DOHH2 (cell line): Measurements from ENCODE around the gene NAB1.

Experiments
- H3F3A ChIP-seq: fragments of 200-600 bp; sonication (generic), shearing (Covaris generic); 2 replicates; pipeline ENCODE4 v1.6.0; 2016; ENCODE audit warnings: antibody characterized with exemption, mild to moderate bottlenecking; ENCODE audit not compliant: control insufficient read depth, insufficient read depth
- H3K27ac ChIP-seq: fragments of 200-600 bp; sonication (generic); 2 replicates; pipeline ENCODE4 v1.5.1; 2014; ENCODE audit warnings: low read depth, mild to moderate bottlenecking, low read length, moderate library complexity
- H3K27me3 ChIP-seq: fragments of 200-600 bp; sonication (generic); 2 replicates; pipeline ENCODE4 v1.6.1; 2014; ENCODE audit warnings: mild to moderate bottlenecking, low read length, mixed read lengths; ENCODE audit not compliant: control insufficient read depth
- H3K36me3 ChIP-seq: fragments of 200-600 bp; sonication (generic); 2 replicates; pipeline ENCODE4 v1.6.1; 2014; ENCODE audit warnings: mild to moderate bottlenecking, low read length, moderate library complexity, mixed read lengths; ENCODE audit not compliant: control insufficient read depth
- H3K4me1 ChIP-seq: fragments of 200-600 bp; sonication (generic); 2 replicates; pipeline ENCODE4 v1.6.1; 2014; ENCODE audit warnings: mild to moderate bottlenecking, low read length, mixed read lengths; ENCODE audit not compliant: control insufficient read depth
- H3K4me2 ChIP-seq: fragments of 200-600 bp; sonication (generic); 2 replicates; pipeline ENCODE4 v1.6.0; 2014; ENCODE audit warnings: mild to moderate bottlenecking, low read length, moderate library complexity
- H3K4me3 ChIP-seq: fragments of 200-600 bp; sonication (generic); 2 replicates; pipeline ENCODE4 v1.5.1; 2014; ENCODE audit warnings: mild to moderate bottlenecking, low read length, mixed read lengths
- H3K79me2 ChIP-seq: fragments of 200-600 bp; sonication (generic); 2 replicates; pipeline ENCODE4 v1.6.1; 2014; ENCODE audit warnings: mild to moderate bottlenecking, low read length, mixed read lengths; ENCODE audit not compliant: control insufficient read depth
- H3K9me2 ChIP-seq: fragments of 200-600 bp; sonication (generic); replicated peaks from 2 replicates; pipeline ENCODE4 v1.6.1; 2014; ENCODE audit warnings: mild to moderate bottlenecking, low read length, mixed read lengths; ENCODE audit not compliant: control insufficient read depth
- H3K9me3 ChIP-seq: fragments of 200-600 bp; sonication (generic); 2 replicates; pipeline ENCODE4 v1.6.1; 2014; ENCODE audit warnings: antibody characterized with exemption, low read length, mixed read lengths; ENCODE audit not compliant: control insufficient read depth, insufficient read depth
- H4K20me1 ChIP-seq: fragments of 200-600 bp; sonication (generic); 2 replicates; pipeline ENCODE4 v1.6.0; 2014; ENCODE audit warnings: low read depth, mild to moderate bottlenecking, antibody characterized with exemption, low read length, moderate library complexity; ENCODE audit not compliant: control insufficient read depth, insufficient read depth
- EZH2phosphoT487 ChIP-seq: fragments of 200-600 bp; sonication (generic); IDR thresholded peaks from 2 replicates; pipeline ENCODE4 v1.6.1; 2017; ENCODE audit warnings: borderline replicate concordance, mild to moderate bottlenecking, antibody characterized with exemption, low read length, moderate library complexity, mixed read lengths
- TF ChIP-seq, protein P1 (sequence below): fragments of 200-600 bp; sonication (generic); IDR thresholded peaks from one replicate; pipeline ENCODE4 v1.5.1; 2014; ENCODE audit warnings: antibody characterized with exemption, mild to moderate bottlenecking, low read depth, low read length; ENCODE audit not compliant: poor library complexity, severe bottlenecking

The NAB1 gene

DNA sequence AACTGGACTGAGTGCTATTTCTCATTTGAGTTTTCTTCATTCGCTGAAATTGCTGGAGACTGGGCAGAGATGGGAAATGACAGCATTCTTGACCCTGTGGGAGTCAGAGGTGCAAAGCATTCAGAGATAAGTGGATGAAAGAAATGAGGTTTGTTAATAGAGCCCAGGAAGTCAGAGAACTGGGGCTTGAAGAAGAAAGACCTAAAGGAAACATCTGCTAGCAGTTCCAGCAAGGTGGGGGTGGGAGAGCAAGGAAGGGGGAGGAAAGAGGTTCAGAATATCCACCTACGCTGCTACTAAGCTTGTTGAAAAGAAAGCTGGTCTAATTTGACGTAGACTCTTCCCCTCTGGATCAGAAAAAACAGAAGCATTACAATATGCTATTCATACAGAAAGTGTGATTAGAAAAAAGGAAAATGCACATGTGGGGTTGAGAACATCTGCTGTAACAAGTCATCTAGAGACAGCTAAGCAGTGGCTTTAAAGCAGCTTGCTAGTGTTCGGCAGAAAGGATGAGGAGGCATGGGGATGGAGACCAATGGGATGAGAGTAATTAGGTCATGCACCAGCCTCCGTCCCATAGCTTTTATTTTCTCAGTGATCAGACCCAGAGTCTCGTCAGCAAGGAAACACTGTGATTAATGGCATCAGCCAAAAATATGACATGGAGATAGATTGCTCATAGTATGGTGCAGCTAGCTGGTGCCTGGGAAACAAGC lies 29.7 kb downstream of the NAB1 start:
- H3K4me2 ChIP-seq = peak overlapping the region; percentile 46
- TF ChIP-seq, protein P1, sequence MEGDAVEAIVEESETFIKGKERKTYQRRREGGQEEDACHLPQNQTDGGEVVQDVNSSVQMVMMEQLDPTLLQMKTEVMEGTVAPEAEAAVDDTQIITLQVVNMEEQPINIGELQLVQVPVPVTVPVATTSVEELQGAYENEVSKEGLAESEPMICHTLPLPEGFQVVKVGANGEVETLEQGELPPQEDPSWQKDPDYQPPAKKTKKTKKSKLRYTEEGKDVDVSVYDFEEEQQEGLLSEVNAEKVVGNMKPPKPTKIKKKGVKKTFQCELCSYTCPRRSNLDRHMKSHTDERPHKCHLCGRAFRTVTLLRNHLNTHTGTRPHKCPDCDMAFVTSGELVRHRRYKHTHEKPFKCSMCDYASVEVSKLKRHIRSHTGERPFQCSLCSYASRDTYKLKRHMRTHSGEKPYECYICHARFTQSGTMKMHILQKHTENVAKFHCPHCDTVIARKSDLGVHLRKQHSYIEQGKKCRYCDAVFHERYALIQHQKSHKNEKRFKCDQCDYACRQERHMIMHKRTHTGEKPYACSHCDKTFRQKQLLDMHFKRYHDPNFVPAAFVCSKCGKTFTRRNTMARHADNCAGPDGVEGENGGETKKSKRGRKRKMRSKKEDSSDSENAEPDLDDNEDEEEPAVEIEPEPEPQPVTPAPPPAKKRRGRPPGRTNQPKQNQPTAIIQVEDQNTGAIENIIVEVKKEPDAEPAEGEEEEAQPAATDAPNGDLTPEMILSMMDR = no peak
- no peak for TF ChIP-seq EZH2phosphoT487

GRCh38 chr2:190679391-190679790 lies 30.5 kb downstream of the NAB1 start:
- H3K27ac ChIP-seq = no peak overlapping the region
- H3K79me2 ChIP-seq = peaks cover 3% of the 10 kb centered on the region; the same call in 1 of the 2 replicates
- H3K27me3 ChIP-seq = no peaks in the 10 kb centered on the region
- TF ChIP-seq EZH2phosphoT487 = no peak
- TF ChIP-seq, protein P1 = no peak
- no peaks in the 10 kb centered on the region for H3K9me3 ChIP-seq
- H3K9me2 ChIP-seq = no peaks in the 10 kb centered on the region
- H3F3A ChIP-seq = no peaks in the 10 kb centered on the region
- peaks cover 54% of the 10 kb centered on the region for H3K36me3 ChIP-seq
- H3K4me2 ChIP-seq = no peak overlapping the region
- H4K20me1 ChIP-seq = no peaks in the 10 kb centered on the region
- H3K4me1 ChIP-seq = peaks cover 25% of the 10 kb centered on the region
- H3K4me3 ChIP-seq = no peak overlapping the region

More for the DNA sequence above, 29.7 kb downstream of the NAB1 start:
- H3K36me3 ChIP-seq = peaks cover 57% of the 10 kb centered on the region
- H3K79me2 ChIP-seq = peaks cover 3% of the 10 kb centered on the region; the same call in 1 of the 2 replicates
- H3K27ac ChIP-seq = peak overlapping the region; percentile 10; the same call in 1 of the 2 replicates
- peaks cover 25% of the 10 kb centered on the region for H3K4me1 ChIP-seq
- H4K20me1 ChIP-seq = no peaks in the 10 kb centered on the region
- 0 out of 2 replicates have a peak overlapping the region, but pooled peaks have one; percentile 1 for H3K4me3 ChIP-seq
- H3K9me2 ChIP-seq = no peaks in the 10 kb centered on the region
- no peaks in the 10 kb centered on the region for H3K27me3 ChIP-seq
- no peaks in the 10 kb centered on the region for H3K9me3 ChIP-seq
- H3F3A ChIP-seq = no peaks in the 10 kb centered on the region

DNA sequence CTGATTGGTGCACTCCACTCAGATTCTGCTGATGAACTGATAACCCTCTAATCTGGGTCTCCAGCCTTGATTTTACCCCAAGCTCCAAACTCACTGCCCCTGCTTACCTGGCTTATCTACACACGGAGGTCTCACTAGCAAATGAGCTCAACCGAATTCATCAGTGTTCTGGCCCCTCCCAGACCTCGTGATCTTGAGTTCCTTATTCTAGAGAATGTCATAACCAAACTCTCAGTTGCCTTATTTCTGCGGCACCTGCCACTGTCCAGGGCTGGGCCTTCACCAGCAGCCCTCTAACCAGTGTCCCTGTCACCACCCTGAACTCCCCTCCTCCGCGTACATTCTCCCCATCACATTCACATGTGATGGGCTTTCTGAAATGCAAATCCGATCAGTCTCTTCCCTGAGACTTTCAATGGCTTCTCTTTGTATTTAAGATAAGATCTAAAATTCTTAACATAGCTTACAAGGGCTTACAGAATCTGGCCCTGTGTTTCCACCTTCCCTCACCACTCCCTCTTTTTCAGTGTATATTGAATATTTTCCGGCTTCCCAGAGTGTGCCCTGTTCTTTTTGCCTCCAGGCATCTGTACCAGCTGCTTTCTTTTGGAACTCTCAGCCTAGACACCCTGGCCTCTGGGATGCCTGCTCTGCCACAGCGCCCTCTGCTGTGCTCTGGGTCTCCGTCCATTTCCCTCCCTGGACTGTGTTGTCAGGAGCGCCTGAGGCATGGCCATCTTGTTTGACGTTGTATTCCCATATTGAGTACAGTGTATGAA lies 31.1 kb downstream of the NAB1 start:
- H4K20me1 ChIP-seq = no peaks in the 10 kb centered on the region
- H3K79me2 ChIP-seq = peaks cover 3% of the 10 kb centered on the region; the same call in 1 of the 2 replicates
- no peak overlapping the region for H3K4me3 ChIP-seq
- no peak overlapping the region for H3K27ac ChIP-seq
- H3K36me3 ChIP-seq = peaks cover 54% of the 10 kb centered on the region
- H3K27me3 ChIP-seq = no peaks in the 10 kb centered on the region
- H3F3A ChIP-seq = no peaks in the 10 kb centered on the region
- no peaks in the 10 kb centered on the region for H3K9me2 ChIP-seq
- no peaks in the 10 kb centered on the region for H3K9me3 ChIP-seq
- no peak overlapping the region for H3K4me2 ChIP-seq
- TF ChIP-seq EZH2phosphoT487 = no peak
- TF ChIP-seq, protein P1 = peak; percentile 79
- peaks cover 25% of the 10 kb centered on the region for H3K4me1 ChIP-seq
